ENCODE measurements around the gene GRIN2A. TPM values are rescaled to one million over a fixed set of nuclear protein-coding genes. Genes with fewer than 3 reads are reported as not detected.

The GRIN2A gene
- total RNA-seq, 1 donor from 2014 or later, result not detected

- DNase-seq (ENCODE audit: low read depth in 2 of 2), result peak; percentile 60 to 69
Observed at GRCh38 chr16:10181196-10182162, 749 bp downstream of the GRIN2A start.

GRCh38 chr16:10180771-10181163 lies 1.5 kb downstream of the GRIN2A start:
- peak; percentile 15 to 26 for DNase-seq (ENCODE audit: low read depth in 2 of 2)

- DNase-seq (ENCODE audit: low read depth in 2 of 2), result no peak
Observed at GRCh38 chr16:10180042-10180770, 2.0 kb downstream of the GRIN2A start.

DNA sequence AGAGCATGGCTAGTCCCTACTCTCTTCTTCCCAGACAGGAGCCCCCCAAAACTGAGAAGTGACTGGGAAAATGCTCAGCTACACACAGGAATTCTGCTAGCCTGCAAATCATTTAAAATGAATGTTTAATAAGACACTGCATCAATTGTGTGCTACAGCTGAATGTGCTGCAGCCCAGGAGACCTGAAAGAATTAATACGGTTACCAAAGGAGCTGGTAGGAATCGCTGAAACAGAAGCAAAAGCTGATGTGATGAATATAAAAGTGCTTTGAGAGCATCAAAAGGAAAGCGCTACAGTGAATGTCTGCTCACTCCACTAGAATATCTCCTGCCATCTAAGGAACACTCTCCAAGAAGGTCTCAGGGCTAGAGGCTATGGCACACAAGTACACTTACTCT lies 3.7 kb downstream of the GRIN2A start:
- DNase-seq (ENCODE audit: low read depth in 2 of 2), result no peak

- no peak for DNase-seq (ENCODE audit: low read depth in 2 of 2)
Observed at GRCh38 chr16:10178080-10178479, 4.1 kb downstream of the GRIN2A start.

GRCh38 chr16:10172848-10173655 lies 9.2 kb downstream of the GRIN2A start:
- DNase-seq (ENCODE audit: low read depth in 2 of 2), result no peak

- DNase-seq (ENCODE audit: low read depth in 2 of 2), result no peak
Observed at GRCh38 chr16:10171221-10171620, 11.0 kb downstream of the GRIN2A start.

DNA sequence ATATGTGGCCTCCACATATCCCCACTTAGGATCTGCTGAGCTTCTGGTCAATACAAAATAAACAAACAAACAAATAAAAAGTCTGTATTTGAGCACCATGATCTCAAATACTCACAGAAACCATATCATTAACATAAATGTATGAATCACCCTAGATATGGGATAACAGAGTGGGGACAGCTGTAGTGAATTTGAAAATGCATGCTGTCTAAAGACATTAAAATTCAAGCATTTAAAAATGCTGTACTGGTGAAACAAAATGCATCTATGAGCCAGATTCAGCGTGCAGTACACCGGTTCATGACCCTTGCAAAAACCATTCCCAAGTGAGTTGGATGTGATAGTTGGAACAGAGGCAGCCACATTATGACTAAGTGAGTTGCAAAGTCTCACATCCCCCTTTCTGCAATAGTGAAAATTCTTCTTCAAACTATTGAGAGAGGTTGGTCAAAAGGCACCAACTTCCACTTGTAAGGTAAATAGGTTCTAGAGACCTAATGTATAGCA lies 12.3 kb downstream of the GRIN2A start:
- no peak for DNase-seq (ENCODE audit: low read depth in 2 of 2)

DNA sequence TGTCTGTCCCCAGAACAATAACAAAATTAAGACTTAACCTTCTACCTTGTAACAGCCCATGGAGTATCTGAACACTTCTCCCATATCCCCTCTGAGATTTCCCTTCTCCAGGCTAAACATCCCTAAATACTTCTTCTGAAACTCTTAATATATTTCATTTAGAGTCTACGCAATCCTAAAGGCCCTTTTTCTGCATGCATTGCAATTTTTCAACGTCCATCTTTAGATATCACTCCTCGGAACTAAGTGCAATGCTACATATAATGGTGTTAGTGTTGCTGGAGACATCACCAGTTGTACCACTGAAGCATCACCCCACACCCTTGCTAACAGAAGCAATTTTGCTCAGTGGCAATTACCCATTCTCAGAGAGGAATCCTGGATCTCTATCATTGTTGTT lies 13.2 kb downstream of the GRIN2A start:
- DNase-seq (ENCODE audit: low read depth in 2 of 2), result no peak

DNA sequence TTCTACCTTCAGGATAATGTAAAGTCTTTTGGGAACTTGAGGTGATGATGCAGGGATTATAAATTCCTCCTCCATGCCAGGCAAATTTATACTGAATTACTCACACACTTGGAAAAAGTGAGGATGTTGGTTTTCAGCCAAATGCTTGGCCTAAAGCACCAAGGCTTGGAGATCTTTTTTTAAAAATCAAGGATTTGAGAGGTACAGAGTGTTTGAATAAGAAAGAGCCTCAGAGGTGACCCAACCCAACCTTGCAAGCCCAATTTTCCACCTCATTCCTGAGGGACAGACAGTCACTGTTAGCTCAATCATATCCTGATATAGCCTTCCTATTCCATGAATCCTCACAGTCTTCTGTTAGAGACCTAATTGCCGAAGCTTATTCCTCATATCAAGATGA lies 14.0 kb downstream of the GRIN2A start:
- DNase-seq (ENCODE audit: low read depth in 2 of 2), result no peak

DNA sequence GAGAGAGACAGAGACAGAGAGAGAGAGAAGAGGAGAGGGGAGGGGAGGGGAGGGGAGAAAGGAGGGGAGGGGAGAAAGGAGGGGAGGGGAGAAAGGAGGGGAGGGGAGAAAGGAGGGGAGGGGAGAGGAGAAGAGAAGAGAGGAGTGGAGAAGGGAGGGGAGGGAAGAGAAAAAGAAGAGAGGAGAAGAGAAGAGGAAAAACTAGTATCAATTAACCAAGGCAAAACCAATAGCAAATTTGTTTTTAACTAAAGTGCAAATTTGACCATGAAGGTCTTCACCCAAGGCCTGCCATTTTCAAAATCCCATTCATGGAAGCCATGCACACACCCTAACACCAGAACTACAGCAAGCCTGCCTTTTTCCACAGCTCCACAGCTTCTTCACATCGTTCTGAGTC lies 16.6 kb downstream of the GRIN2A start:
- no peak for DNase-seq (ENCODE audit: low read depth in 2 of 2)

DNA sequence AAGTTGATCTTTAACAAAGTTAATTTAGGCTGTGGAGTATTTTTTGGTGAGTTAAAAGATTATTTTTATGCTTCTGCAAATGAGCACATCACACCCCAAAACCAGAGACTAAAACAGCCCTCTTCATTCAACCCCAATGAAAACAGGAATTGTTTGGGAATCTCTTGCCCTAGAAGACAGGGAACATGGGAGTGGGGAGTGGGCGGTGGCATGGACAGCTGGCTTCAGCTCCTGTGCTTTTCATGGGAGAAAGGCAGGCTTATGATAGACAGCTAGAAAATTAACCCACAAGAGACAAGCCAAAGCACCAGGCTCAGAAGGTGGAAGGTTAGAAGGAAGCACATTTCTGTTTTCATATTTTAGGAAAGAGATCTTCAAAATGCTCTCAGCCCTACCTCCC lies 19.2 kb downstream of the GRIN2A start:
- no peak for DNase-seq (ENCODE audit: low read depth in 2 of 2)

DNA sequence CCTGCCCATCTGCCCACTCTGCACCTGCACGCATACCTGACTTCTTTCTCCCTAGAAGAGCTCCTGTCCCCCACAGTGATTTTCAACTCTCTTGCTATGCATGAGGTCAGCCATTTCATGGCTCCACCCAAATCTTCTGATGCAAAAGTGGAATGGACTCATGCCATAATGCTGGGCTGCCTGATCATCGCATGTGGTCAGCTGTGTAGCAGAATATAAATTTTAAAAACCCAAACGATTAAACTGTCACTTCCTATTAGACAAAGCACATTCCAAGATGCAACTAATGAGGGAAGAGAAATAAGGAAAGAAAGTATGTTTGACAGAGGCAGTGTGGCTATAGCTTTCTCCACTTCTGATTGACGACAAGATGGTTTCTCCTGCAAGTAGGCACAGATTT lies 26.1 kb downstream of the GRIN2A start:
- DNase-seq (ENCODE audit: low read depth in 2 of 2), result no peak

DNA sequence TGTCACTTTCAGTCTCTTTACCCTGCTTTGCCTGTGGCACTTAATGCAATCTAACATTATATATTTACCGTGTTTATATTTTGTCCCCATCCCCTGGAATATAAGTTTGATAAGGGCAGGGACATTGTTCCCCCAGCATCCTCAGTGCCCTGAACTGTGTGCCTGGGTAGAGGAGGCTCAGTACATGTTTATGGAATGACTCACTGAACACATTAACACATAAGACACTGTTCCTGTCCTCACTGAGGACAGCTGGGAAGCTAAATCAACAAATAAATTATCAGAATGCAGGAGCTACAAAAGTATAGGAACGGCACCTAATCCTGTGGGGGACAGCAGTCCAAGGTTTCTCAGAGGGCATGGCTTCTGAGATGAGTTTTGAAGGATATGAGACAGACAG lies 27.8 kb downstream of the GRIN2A start:
- DNase-seq (ENCODE audit: low read depth in 2 of 2), result no peak

GRCh38 chr16:10153985-10154384 lies 28.2 kb downstream of the GRIN2A start:
- no peak for DNase-seq (ENCODE audit: low read depth in 2 of 2)

- no peak for DNase-seq (ENCODE audit: low read depth in 2 of 2)
Observed at GRCh38 chr16:10151718-10152117, 30.5 kb downstream of the GRIN2A start.

DNA sequence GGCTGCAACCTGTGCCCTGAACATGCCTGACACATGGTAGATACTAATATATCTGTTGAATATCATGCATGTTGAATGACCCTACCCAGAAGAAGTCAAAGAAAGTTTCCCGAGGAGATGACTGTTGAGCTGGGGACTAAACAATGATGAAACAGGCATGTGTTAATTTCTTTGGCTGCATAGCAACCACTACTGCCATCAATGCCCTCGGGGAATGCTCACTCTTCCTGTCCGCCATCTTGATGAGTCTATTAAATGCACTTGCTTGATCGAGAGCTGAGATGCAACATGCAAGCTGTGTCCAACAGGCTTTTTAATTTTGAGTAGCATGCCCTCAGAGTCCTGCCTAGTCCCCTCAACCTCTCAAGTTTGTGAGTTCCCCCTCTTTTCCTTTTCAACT lies 31.3 kb downstream of the GRIN2A start:
- DNase-seq (ENCODE audit: low read depth in 2 of 2), result no peak

- DNase-seq (ENCODE audit: low read depth in 2 of 2), result no peak
Observed at GRCh38 chr16:10145542-10146035, 36.6 kb downstream of the GRIN2A start.

- no peak for DNase-seq (ENCODE audit: low read depth in 2 of 2)
Observed at GRCh38 chr16:10141671-10142070, 40.6 kb downstream of the GRIN2A start.

- DNase-seq (ENCODE audit: low read depth in 2 of 2), result no peak
Observed at GRCh38 chr16:10138881-10139280, 43.3 kb downstream of the GRIN2A start.

DNA sequence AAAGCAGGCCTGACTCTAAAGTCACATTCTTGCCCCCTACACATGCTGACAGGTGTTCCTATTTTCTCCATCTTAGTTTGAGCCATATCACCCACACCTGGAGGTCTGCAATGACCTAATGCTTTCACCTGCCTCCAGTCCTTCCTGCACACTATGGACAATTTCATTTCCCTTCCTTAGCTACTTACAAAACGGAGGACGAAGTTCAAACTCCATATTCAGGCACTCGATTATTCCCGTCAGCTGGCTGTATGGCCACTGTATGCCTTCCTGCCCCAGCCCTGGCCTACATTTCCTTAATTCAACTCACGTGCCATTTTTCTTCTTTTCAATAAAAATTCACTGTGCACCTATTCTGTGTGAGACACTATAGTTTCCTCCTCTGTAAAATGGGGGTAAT lies 44.9 kb downstream of the GRIN2A start:
- no peak for DNase-seq (ENCODE audit: low read depth in 2 of 2)
